B cell (primary cell): ENCODE measurements around the gene FNDC3A.

Experiments
- EZH2 ChIP-seq: IDR thresholded peaks from 2 replicates; pipeline ENCODE4 v1.6.1; 2012; ENCODE audit warnings: borderline replicate concordance, low read depth, mild to moderate bottlenecking, moderate library complexity, low read length; ENCODE audit not compliant: insufficient read depth, poor library complexity, severe bottlenecking
- TF ChIP-seq, protein P1 (sequence below): fragments of 200-600 bp; IDR thresholded peaks from one replicate; pipeline ENCODE4 v1.8.0; 2022; ENCODE audit warnings: antibody characterized with exemption, mild to moderate bottlenecking

DNA sequence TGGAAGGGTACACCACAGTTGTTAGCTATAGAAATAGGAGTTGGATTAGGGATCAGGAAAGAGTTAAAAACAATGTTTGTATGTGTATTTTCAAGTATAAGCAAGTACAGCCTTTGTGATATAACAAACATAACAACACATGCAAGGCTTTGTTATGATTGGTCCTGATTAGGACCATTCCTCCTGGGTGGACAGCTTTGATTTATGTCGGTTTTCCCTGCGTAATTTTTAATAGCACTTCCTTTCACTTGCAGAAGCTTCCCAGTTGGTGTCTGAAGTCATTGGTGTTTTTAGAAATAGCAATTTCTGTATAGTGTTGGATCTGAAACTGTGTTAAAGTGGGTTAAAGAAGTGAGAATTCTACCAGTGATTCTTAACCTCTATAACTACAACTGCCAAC lies 10.0 kb downstream of the FNDC3A start:
- TF ChIP-seq, protein P1, sequence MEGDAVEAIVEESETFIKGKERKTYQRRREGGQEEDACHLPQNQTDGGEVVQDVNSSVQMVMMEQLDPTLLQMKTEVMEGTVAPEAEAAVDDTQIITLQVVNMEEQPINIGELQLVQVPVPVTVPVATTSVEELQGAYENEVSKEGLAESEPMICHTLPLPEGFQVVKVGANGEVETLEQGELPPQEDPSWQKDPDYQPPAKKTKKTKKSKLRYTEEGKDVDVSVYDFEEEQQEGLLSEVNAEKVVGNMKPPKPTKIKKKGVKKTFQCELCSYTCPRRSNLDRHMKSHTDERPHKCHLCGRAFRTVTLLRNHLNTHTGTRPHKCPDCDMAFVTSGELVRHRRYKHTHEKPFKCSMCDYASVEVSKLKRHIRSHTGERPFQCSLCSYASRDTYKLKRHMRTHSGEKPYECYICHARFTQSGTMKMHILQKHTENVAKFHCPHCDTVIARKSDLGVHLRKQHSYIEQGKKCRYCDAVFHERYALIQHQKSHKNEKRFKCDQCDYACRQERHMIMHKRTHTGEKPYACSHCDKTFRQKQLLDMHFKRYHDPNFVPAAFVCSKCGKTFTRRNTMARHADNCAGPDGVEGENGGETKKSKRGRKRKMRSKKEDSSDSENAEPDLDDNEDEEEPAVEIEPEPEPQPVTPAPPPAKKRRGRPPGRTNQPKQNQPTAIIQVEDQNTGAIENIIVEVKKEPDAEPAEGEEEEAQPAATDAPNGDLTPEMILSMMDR: no peak
- no peak for TF ChIP-seq EZH2
